ENCODE measurements around the gene MRPL16.

MRPL16 gene

GRCh38 chr11:59800390-59801025, 10.1 kb downstream of the MRPL16 start:
- TF ChIP-seq REST (IDR thresholded peaks at IDR 0.05; ENCODE audit: low read depth) = no peak
- no peak for TF ChIP-seq USF1 (IDR thresholded peaks at IDR 0.05)
- TF ChIP-seq CREB1 (IDR thresholded peaks at IDR 0.05; ENCODE audit: low read depth) = no peak
- TF ChIP-seq TEAD4 (IDR thresholded peaks at IDR 0.05) = no peak
- TF ChIP-seq MAX (IDR thresholded peaks at IDR 0.05) = no peak
- no peak for TF ChIP-seq NFIC (IDR thresholded peaks at IDR 0.05)
- no peak for TF ChIP-seq TCF12 (IDR thresholded peaks at IDR 0.05; ENCODE audit: low read depth)
- no peak for TF ChIP-seq RAD21 (IDR thresholded peaks at IDR 0.05; ENCODE audit: low read depth)
- TF ChIP-seq EP300 (IDR thresholded peaks at IDR 0.05; ENCODE audit: borderline replicate concordance) = no peak
- TF ChIP-seq EGR1 (IDR thresholded peaks at IDR 0.05) = no peak
- no peak for TF ChIP-seq FOXM1 (IDR thresholded peaks at IDR 0.05; ENCODE audit: borderline replicate concordance, low read depth)
- no peak for TF ChIP-seq ZBTB7A (IDR thresholded peaks at IDR 0.05; ENCODE audit: low read depth)

GRCh38 chr11:59794417-59794816, 16.2 kb downstream of the MRPL16 start:
- no peak for TF ChIP-seq TCF12 (IDR thresholded peaks at IDR 0.05; ENCODE audit: low read depth)
- no peak for TF ChIP-seq EGR1 (IDR thresholded peaks at IDR 0.05)
- TF ChIP-seq ZBTB7A (IDR thresholded peaks at IDR 0.05; ENCODE audit: low read depth) = no peak
- TF ChIP-seq NFIC (IDR thresholded peaks at IDR 0.05) = no peak
- TF ChIP-seq TAF1 (IDR thresholded peaks at IDR 0.05; ENCODE audit: low read depth) = no peak
- no peak for TF ChIP-seq MAX (IDR thresholded peaks at IDR 0.05)
- no peak for TF ChIP-seq FOXM1 (IDR thresholded peaks at IDR 0.05; ENCODE audit: borderline replicate concordance, low read depth)
- no peak for TF ChIP-seq EP300 (IDR thresholded peaks at IDR 0.05; ENCODE audit: borderline replicate concordance)
- no peak for TF ChIP-seq CREB1 (IDR thresholded peaks at IDR 0.05; ENCODE audit: low read depth)
- no peak for TF ChIP-seq YY1 (IDR thresholded peaks at IDR 0.05; ENCODE audit: low read depth)
- no peak for TF ChIP-seq REST (IDR thresholded peaks at IDR 0.05; ENCODE audit: low read depth)
- no peak for TF ChIP-seq CEBPB (IDR thresholded peaks at IDR 0.05)
- TF ChIP-seq USF1 (IDR thresholded peaks at IDR 0.05) = no peak
- TF ChIP-seq TEAD4 (IDR thresholded peaks at IDR 0.05) = no peak
- no peak for TF ChIP-seq RAD21 (IDR thresholded peaks at IDR 0.05; ENCODE audit: low read depth)

GRCh38 chr11:59792507-59792906, 18.1 kb downstream of the MRPL16 start:
- TF ChIP-seq RAD21 (IDR thresholded peaks at IDR 0.05; ENCODE audit: low read depth) (no peak), CREB1 (IDR thresholded peaks at IDR 0.05; ENCODE audit: low read depth) (no peak), TCF12 (IDR thresholded peaks at IDR 0.05; ENCODE audit: low read depth) (no peak), EP300 (IDR thresholded peaks at IDR 0.05; ENCODE audit: borderline replicate concordance) (no peak), CEBPB (IDR thresholded peaks at IDR 0.05) (no peak), TAF1 (IDR thresholded peaks at IDR 0.05; ENCODE audit: low read depth) (no peak), EGR1 (IDR thresholded peaks at IDR 0.05) (no peak), USF1 (IDR thresholded peaks at IDR 0.05) (no peak), MAX (IDR thresholded peaks at IDR 0.05) (no peak), NFIC (IDR thresholded peaks at IDR 0.05) (no peak), FOXM1 (IDR thresholded peaks at IDR 0.05; ENCODE audit: borderline replicate concordance, low read depth) (no peak), TEAD4 (IDR thresholded peaks at IDR 0.05) (no peak), REST (IDR thresholded peaks at IDR 0.05; ENCODE audit: low read depth) (no peak), YY1 (IDR thresholded peaks at IDR 0.05; ENCODE audit: low read depth) (no peak), ZBTB7A (IDR thresholded peaks at IDR 0.05; ENCODE audit: low read depth) (no peak)

Measured in Ishikawa (cell line).